ENCODE measurements around the gene CYBC1. TPM values are rescaled to one million over a fixed set of nuclear protein-coding genes. Genes with fewer than 3 reads are reported as not detected.

The CYBC1 gene
- total and polyA plus RNA-seq, 2 of the 4 experiments (the other 2 are of a cell fraction), result 75.1 to 76.7 TPM

DNA sequence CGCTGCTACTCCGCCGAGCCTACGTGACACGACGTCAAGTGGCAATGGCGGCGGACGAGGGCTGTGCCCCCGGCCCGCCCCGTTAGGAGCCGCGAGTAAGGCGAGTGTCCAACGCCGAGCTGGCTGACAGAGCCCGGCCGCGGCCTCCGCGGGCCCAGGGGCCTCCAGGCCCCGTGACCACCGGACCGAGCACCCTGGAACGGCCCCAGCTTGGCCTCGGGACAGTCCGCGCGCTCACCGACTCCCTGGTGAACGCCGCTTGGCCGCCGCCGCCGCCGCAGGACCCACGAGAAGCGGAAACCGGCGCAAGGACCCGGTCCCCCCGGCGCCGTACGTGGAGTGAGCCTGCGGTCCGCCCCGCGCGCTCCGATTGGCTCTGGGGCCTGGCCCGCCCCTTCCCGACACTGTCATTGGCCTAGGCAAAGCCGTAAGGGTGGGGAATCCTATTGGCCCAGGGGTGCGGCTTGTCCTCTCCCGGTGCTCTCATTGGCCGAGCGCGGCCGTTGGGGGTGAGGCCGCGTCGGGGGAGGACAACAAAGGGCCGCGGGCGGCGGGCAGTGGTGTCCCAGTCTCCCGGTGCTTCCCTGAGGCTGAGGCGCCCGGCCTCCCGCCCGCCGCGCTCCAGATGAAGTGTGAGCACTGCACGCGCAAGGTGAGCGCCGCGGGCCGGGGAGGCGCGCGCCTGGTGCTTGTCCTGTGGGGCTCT lies 7.8 kb upstream of the CYBC1 start, which contains the start of gene NARF (continued):
- peak; percentile 45; the same call in 1 of the 2 replicates for TF ChIP-seq CHD1 (IDR thresholded peaks at IDR 0.05; ENCODE audit: low read depth, low read length)
- peak; percentile 47; the same call in 1 of the 2 replicates for TF ChIP-seq MXI1 (IDR thresholded peaks at IDR 0.05; ENCODE audit: borderline replicate concordance, low read depth, low read length)

DNA sequence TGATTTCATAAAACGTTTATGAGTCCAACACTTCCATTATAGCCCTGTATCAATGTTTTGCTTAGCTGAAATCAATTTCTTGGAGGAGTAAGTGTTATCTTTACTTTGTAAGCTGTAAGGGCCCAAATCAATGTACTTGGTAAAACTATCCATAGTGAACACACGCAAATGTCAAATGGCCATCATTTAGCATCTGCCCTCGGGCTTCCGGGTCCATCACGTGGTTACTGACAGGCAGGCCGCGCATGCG lies 7.3 kb upstream of the CYBC1 start:
- dilution Hi-C loops (cut with HindIII; ENCODE audit: low sequenced_read_pairs, unreplicated experiment), result no loop called here
- H2AK5ac ChIP-seq (ENCODE audit: low read depth, low read length), result no peak overlapping the region
- H3K18ac ChIP-seq (ENCODE audit: low read depth, low read length), result no peak overlapping the region
- H2BK5ac ChIP-seq (ENCODE audit: low read depth, low read length, poor library complexity, severe bottlenecking), result peak overlapping the region; percentile 87
- no TSS peak for BruUV-seq (replicated peaks)
- TF ChIP-seq, protein P1, sequence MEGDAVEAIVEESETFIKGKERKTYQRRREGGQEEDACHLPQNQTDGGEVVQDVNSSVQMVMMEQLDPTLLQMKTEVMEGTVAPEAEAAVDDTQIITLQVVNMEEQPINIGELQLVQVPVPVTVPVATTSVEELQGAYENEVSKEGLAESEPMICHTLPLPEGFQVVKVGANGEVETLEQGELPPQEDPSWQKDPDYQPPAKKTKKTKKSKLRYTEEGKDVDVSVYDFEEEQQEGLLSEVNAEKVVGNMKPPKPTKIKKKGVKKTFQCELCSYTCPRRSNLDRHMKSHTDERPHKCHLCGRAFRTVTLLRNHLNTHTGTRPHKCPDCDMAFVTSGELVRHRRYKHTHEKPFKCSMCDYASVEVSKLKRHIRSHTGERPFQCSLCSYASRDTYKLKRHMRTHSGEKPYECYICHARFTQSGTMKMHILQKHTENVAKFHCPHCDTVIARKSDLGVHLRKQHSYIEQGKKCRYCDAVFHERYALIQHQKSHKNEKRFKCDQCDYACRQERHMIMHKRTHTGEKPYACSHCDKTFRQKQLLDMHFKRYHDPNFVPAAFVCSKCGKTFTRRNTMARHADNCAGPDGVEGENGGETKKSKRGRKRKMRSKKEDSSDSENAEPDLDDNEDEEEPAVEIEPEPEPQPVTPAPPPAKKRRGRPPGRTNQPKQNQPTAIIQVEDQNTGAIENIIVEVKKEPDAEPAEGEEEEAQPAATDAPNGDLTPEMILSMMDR (conservative IDR thresholded peaks at IDR 0.05; ENCODE audit: low read depth, low read length), result no peak
- TF ChIP-seq, protein P2, sequence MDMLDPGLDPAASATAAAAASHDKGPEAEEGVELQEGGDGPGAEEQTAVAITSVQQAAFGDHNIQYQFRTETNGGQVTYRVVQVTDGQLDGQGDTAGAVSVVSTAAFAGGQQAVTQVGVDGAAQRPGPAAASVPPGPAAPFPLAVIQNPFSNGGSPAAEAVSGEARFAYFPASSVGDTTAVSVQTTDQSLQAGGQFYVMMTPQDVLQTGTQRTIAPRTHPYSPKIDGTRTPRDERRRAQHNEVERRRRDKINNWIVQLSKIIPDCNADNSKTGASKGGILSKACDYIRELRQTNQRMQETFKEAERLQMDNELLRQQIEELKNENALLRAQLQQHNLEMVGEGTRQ (IDR thresholded peaks at IDR 0.05; ENCODE audit: low read depth, low read length), result peak; percentile 97
- TF ChIP-seq MXI1 (IDR thresholded peaks at IDR 0.05; ENCODE audit: borderline replicate concordance, low read depth, low read length), result 0 out of 2 replicates have a peak, but pooled peaks have one; percentile 30
- ChIA-PET POLR2A (ENCODE audit: unreplicated experiment) (no interaction called here), CTCF (no interaction called here)
- H2BK15ac ChIP-seq (ENCODE audit: low read depth, low read length), result no peak overlapping the region
- no peak overlapping the region for H3K56ac ChIP-seq (ENCODE audit: extremely low read depth, insufficient read depth, low read length)
- intact Hi-C loops (cut with micrococcal nuclease), result loop anchor here (1.0 to 5.0 kb wide), 2 partner anchors 73 to 94 kb away; no protein-coding TSS in a partner anchor
- peaks cover 13 to 39% of the 10 kb centered on the region in 2 experiments for H3K79me1 ChIP-seq (ENCODE audit: low read depth in 1 of 2, low read length in 2 of 2)
- in situ Hi-C loops (cut with MboI; ENCODE audit: low sequenced_read_pairs), result no loop called here
- peak overlapping the region; percentile 55 for H3K4me3 ChIP-seq (ENCODE audit: insufficient read depth, low read depth, low read length)
- H3K9ac ChIP-seq (ENCODE audit: low read depth, low read length), result peak overlapping the region; percentile 10; the same call in 1 of the 2 replicates
- no peak overlapping the region for H2BK120ac ChIP-seq (ENCODE audit: low read depth, low read length)
- H2AFZ ChIP-seq (replicated peaks; ENCODE audit: low read length, poor library complexity), result peak overlapping the region; percentile 95
- H3K4me1 ChIP-seq (ENCODE audit: control insufficient read depth, insufficient read depth, low read length), result peaks cover 3% of the 10 kb centered on the region
- no peaks in the 10 kb centered on the region for H3K27me3 ChIP-seq (ENCODE audit: control insufficient read depth, insufficient read depth, low read length)
- peaks cover 8% of the 10 kb centered on the region; the same call in 1 of the 2 replicates for H3K9me1 ChIP-seq (ENCODE audit: insufficient read depth, low read length)
- H4K5ac ChIP-seq (ENCODE audit: low read depth, low read length), result peak overlapping the region; percentile 40; the same call in 1 of the 2 replicates
- peak overlapping the region; percentile 1; the same call in 1 of the 2 replicates for H3K23ac ChIP-seq (ENCODE audit: low read depth, low read length)
- no peak overlapping the region for H2BK20ac ChIP-seq (ENCODE audit: low read depth, low read length)
- DNase-seq, result no peak
- peak overlapping the region; percentile 54; the same call in 1 of the 2 replicates for H4K91ac ChIP-seq (ENCODE audit: insufficient read depth, low read depth, low read length)
- H3K9me3 ChIP-seq (ENCODE audit: control insufficient read depth, insufficient read depth, low read length), result no peaks in the 10 kb centered on the region
- peak overlapping the region; percentile 32; the same call in 1 of the 2 replicates for H3K14ac ChIP-seq (replicated peaks; ENCODE audit: low read depth, low read length)
- H3K36me3 ChIP-seq (ENCODE audit: control insufficient read depth, insufficient read depth, low read length), result peaks cover 23% of the 10 kb centered on the region
- peak overlapping the region; percentile 37 for H3K4ac ChIP-seq (ENCODE audit: low read depth, low read length)
- peaks cover 13% of the 10 kb centered on the region for H4K20me1 ChIP-seq (ENCODE audit: insufficient read depth, low read length)
- ATAC-seq (ENCODE audit: low read depth), result no peak
- H3K4me2 ChIP-seq (ENCODE audit: low read depth, low read length), result peak overlapping the region; percentile 80
- H3K27ac ChIP-seq (ENCODE audit: insufficient read depth, low read length), result peak overlapping the region; percentile 86
- peak overlapping the region; percentile 98 for H2AK9ac ChIP-seq (replicated peaks; ENCODE audit: low read depth, low read length, poor library complexity)
- peak overlapping the region; percentile 14 to 78 for H4K8ac ChIP-seq (ENCODE audit: low read depth in 2 of 2, low read length in 2 of 2)
- no CpG with 5 or more reads among the region's 8 CpGs for WGBS, 2 experiments (ENCODE audit: extremely low coverage in 2 of 2, insufficient read length in 1 of 2)

Data from IMR-90 (cell line).